Mucosa of descending colon (tissue), 3 donors: Measurements from ENCODE around the gene LKAAEAR1. TPM values are rescaled to one million over a fixed set of nuclear protein-coding genes. Genes with fewer than 3 reads are reported as not detected.

Source experiments
- ATAC-seq: fragments of 200-7000 bp; cut with Tn5 transposase; one replicate; pipeline ENCODE4 v1.9.1; 2020; ENCODE audit warnings: mild to moderate bottlenecking, moderate library complexity
- DNase-seq, 3 donors: peaks; one replicate each; pipeline ENCODE4 v3.0.0-alpha.2; 2020
- H3K36me3 ChIP-seq: fragments of 200-600 bp; one replicate; pipeline ENCODE4 v1.8.0; 2021; ENCODE audit warnings: low read depth, mild to moderate bottlenecking
- H3K4me1 ChIP-seq: fragments of 200-600 bp; one replicate; pipeline ENCODE4 v1.8.0; 2021; ENCODE audit warnings: low read depth, mild to moderate bottlenecking
- H3K4me3 ChIP-seq: fragments of 200-600 bp; one replicate; pipeline ENCODE4 v1.8.0; 2021; ENCODE audit warnings: mild to moderate bottlenecking
- H3K9me3 ChIP-seq: fragments of 200-600 bp; one replicate; pipeline ENCODE4 v1.8.0; 2021; ENCODE audit warnings: mild to moderate bottlenecking
- intact Hi-C, 2 donors: fragments of 100-400 bp; cut with DNase I in 1 of 2; cut with micrococcal nuclease in 1 of 2; formaldehyde crosslinking; loops; one replicate each; pipeline versions ENCODE4 v1.11.0 to v1.11.1; 2022; cut with DNase I, micrococcal nuclease
- total RNA-seq, 3 donors: library from RNA; stranded (reverse); fragmentation: NEBNext Ultra II Directional in 2 of 3; extraction: Animal tissue kit (Norgen Biotek cat#: 25700) in 2 of 3; gene quantifications; one replicate each; pipeline versions ENCODE4 v1.2.1 to v1.2.4, GENCODE V29; 2021 to 2023
- TF ChIP-seq, protein P1 (sequence below): fragments of 200-600 bp; IDR thresholded peaks from one replicate; pipeline ENCODE4 v1.8.0; 2022; ENCODE audit warnings: antibody characterized with exemption, mild to moderate bottlenecking
- donor health status: DM: no; HTN: no; CAD: no; lungs with moderate emphysema.
- donor health status: DM: no; HTN: no; CAD: no.
- donor health status: DM: no; HTN: yes; CAD: no.

The LKAAEAR1 gene
- total RNA-seq, 3 donors from 2014 or later = not detected

DNA sequence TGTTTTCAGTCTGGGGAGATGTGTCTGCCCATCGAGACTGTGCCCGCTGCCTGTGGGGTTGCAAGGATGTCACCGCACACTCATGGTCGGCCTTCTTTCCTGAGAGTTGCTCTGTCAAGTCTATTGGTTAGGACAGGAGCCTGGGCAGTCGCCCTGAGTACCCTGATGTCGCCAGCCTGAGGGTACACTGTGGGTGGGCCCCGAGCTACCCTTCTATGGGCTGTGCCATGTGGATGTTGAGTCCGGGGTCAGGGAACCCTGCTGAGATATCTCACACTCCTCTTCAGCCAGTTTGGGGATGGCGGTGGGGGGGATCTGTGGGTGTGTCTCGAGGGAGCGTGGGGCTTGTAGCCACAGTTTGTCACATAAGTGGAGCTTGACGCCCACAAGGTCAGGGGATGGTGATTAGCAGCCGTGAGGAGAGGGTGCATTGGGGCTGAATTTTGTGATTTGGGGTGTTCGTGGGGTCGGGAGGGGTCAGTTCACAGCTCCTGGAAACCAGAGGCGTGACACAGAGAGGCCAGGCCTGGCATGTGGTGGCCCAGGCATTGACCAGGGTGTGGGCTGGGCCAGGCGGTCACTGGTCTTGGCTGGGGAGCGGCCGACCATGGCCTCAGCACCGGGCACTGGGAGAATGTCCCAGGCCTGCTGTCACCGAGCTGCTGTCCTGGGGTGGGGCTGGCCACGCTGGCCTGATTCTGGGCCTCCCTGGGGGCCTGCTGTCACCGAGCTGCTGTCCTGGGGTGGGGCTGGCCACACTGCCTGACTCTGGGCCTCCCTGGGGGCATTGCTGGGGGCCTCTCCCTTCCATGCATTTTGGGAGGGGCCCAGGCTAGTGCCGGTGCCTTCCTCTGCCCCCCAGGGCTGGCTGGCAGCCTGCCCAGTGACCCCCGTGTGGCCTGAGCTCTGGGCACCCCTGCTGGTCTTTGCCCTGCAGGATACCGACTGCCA is 24.8 kb upstream of the LKAAEAR1 start:
- no peaks in the 10 kb centered on the region for H3K9me3 ChIP-seq
- ATAC-seq (no peak), DNase-seq (no peak)
- no peaks in the 10 kb centered on the region for H3K4me1 ChIP-seq
- no peaks in the 10 kb centered on the region for H3K36me3 ChIP-seq
- TF ChIP-seq, protein P1, sequence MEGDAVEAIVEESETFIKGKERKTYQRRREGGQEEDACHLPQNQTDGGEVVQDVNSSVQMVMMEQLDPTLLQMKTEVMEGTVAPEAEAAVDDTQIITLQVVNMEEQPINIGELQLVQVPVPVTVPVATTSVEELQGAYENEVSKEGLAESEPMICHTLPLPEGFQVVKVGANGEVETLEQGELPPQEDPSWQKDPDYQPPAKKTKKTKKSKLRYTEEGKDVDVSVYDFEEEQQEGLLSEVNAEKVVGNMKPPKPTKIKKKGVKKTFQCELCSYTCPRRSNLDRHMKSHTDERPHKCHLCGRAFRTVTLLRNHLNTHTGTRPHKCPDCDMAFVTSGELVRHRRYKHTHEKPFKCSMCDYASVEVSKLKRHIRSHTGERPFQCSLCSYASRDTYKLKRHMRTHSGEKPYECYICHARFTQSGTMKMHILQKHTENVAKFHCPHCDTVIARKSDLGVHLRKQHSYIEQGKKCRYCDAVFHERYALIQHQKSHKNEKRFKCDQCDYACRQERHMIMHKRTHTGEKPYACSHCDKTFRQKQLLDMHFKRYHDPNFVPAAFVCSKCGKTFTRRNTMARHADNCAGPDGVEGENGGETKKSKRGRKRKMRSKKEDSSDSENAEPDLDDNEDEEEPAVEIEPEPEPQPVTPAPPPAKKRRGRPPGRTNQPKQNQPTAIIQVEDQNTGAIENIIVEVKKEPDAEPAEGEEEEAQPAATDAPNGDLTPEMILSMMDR = no peak
- H3K4me3 ChIP-seq = no peak overlapping the region
- intact Hi-C loops = no loop called here

DNA sequence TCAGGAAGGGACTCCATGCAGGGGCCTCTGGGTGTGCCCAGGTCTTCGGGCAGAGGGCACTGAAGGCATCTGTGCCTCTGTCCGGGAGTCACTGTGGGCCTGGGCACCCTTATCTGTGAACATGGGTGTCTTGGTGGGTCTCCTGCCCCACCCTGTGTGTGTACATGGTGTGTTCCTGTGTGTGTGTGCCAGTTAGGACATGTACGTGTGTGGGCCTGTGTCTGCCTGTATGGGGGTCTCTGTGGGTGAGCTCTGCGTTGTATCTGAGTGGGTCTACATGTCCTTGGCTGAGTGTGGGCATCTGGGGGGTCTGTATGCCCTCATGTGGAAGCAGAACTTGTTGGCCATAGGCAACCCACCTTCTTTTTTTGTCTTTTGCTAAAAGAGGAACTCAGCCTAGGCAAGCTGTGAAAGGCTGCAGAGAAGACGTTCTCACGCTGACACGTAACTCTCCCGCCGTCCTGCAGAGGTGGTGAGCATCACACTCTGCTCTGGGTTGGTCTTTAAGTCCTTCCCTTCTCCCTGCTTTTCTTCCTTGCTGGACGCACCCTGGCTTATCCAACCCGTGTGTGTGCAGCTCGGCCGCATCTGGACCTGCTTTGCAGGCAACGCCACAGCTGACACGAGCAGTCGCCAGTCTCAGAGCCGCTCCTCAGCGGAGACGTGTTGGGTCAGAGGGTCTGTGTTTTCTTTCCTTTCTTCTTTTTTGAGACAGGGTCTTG is 23.7 kb upstream of the LKAAEAR1 start:
- H3K36me3 ChIP-seq = no peaks in the 10 kb centered on the region
- intact Hi-C loops = no loop called here
- ATAC-seq (no peak), DNase-seq (no peak)
- no peak overlapping the region for H3K4me3 ChIP-seq
- TF ChIP-seq, protein P1 = no peak
- no peaks in the 10 kb centered on the region for H3K9me3 ChIP-seq
- H3K4me1 ChIP-seq = no peaks in the 10 kb centered on the region

DNA sequence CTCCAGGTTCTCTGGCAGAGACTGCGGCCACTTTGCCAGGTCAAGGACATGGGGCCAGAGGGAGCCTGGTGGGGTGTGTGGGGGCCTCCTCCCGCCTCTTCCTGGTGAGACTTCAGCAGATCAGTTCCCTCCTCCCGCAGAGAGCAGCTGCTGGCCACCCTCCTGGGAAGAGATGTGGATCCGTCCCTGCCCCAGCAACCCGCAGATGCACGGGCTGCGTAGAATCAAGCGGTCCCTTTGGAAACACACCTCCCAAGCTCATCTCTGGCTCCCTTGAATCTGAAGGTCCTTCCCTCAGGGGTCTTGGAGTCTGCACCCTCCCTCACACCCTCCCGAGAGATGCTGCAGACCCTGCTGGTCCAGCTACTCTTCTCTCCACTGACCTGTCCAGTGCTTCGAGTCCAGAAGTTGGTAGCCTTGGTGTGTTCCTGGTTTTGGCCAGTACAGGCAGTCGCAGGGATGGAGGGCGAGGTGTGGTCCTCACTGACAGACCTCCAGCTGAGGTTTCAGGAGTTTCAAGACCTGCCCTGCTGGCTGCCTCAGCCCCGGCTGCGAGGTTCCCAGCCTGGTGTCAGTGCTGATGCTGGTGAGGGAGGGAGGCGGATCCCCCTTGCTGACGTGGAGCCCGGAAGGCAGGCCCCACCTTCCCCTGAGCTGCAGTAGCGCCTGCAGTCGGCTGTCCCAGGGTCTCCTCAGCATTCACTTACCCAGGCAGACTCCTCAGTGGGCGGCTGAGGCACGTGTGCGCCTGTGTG is 23.0 kb upstream of the LKAAEAR1 start, which contains the start of gene NPBWR2:
Gene NPBWR2, minus strand, starts transcription at position 585 of the 755 bp plus-strand sequence. CDS start 734 bp downstream, outside the sequence.
- Histone ChIP-seq H3K4me1 (peaks cover 2% of the 10 kb centered on the region), H3K9me3 (no peaks in the 10 kb centered on the region), H3K36me3 (no peaks in the 10 kb centered on the region), H3K4me3 (no peak within 1 kb of the TSS)
- intact Hi-C loops = no loop called here
- ATAC-seq (peak; percentile 34), DNase-seq (peak in 2 of 3 donors; percentile 19 to 40)
- TF ChIP-seq, protein P1 = no peak

DNA sequence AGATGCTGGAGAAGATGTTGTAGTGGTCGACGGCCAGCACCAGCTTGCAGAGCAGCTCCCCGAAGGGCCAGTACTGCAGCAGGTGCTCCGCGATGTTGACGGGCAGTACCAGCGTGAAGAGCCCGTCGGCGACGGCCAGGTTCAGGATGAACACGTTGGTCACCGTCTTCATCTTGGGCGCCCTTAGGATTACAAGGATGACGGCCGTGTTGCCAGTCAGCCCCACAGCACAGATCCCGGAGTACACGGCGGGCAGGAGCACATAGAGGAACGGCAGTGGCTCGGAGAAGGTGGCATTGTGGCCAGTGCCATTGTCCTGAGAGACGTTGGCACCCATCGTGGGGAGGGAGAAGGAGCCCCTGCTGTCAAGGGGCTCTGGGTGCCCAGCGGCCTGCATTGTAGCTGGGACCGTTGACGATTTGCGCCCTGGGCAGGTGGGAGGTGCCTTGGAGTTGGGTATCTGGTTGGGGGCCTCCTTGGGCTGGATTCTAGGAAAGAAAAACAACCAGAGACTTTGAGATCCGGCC is 22.3 kb upstream of the LKAAEAR1 start:
- DNase-seq (peak in 2 of 3 donors; percentile 7 to 38), ATAC-seq (no peak)
- Histone ChIP-seq H3K36me3 (no peaks in the 10 kb centered on the region), H3K4me3 (no peak overlapping the region), H3K4me1 (peaks cover 7% of the 10 kb centered on the region), H3K9me3 (no peaks in the 10 kb centered on the region)
- intact Hi-C loops = no loop called here
- TF ChIP-seq, protein P1 = no peak

DNA sequence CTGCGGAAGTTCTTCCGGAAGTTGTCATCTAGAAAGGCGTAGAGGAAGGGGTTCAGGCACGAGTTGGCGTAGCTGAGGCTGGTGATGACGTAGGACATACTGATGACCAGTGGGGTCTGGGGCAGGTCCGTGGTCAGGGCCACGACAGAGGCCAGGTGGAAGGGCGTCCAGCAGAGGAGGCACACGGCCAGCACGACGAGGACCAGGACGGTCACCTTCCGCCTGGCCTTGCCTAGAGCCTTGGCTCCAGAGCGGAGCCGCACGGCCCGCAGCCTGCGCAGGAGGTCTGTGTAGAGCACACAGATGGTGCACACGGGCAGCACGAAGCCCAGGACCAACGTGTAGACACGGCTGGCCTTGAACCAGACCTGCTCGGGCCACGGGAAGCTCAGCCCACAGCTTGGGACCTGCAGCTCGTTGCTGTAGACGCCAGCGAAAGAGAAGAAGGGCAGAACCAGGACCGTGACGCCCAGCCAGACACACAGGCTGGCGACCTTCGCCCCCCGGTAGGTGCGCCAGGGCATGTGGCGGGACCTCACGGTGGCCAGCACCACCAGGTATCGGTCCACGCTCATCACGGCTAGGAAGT is 21.7 kb upstream of the LKAAEAR1 start:
- H3K4me3 ChIP-seq = no peak overlapping the region

More for the DNA sequence above, 21.7 kb upstream of the LKAAEAR1 start:
- H3K36me3 ChIP-seq = no peaks in the 10 kb centered on the region
- DNase-seq (peak in 1 of 3 donors; percentile 11), ATAC-seq (no peak)
- H3K9me3 ChIP-seq = no peaks in the 10 kb centered on the region
- intact Hi-C loops = no loop called here
- TF ChIP-seq, protein P1 = no peak
- H3K4me1 ChIP-seq = peaks cover 7% of the 10 kb centered on the region
